ENCODE measurements around the gene SRBD1.
"Not testable (repeated sequence)": the region's sequence is repeated elsewhere in the genome, so short reads cannot be mapped to it uniquely, and the experiment has no call there.

SRBD1 gene

GRCh38 chr2:45468279-45468678 is 142.8 kb downstream of the SRBD1 start:
- no peak for DNase-seq (ENCODE audit: low spot score)

GRCh38 chr2:45466053-45466452 is 145.0 kb downstream of the SRBD1 start:
- DNase-seq (ENCODE audit: low spot score) = no peak

- no peak for DNase-seq (ENCODE audit: low spot score)
These were observed 150.2 kb downstream of the SRBD1 start for GRCh38 chr2:45460825-45461224.

GRCh38 chr2:45459860-45460259 is 151.2 kb downstream of the SRBD1 start:
- no peak for DNase-seq (ENCODE audit: low spot score)

GRCh38 chr2:45458909-45459563 is 152.0 kb downstream of the SRBD1 start:
- no peak for DNase-seq (ENCODE audit: low spot score)

DNA sequence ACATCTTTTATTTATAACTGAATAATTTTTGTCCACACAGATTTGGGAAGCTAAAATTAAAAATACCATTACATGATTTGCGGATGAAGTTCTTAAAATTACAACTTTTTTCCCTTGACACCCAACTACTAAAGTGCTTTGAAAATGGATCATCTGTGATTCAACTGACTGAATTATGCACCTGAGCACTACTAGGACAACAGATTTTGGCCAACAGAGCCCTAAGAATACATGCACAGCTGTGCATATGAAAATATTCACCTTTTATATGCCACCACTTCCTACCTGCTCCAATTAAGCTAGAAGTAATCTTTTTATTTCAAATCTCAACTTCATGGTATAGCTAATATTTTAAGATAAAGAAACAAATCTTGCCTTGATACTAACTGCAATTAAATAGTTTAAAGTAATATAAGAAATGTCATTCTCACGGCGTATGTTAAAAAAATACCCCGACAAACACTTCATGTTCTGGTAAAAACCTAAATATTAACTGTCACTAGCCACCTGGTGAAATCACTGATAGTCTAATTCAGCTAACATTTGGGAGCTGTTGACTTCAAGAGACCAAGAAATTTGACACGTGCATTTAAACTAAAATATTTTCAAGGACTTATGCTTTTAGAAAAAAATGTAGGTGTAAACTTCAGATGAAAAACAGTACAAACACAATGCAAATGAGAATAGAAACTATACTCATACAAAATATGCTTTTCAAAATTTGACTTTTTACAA is 153.7 kb downstream of the SRBD1 start:
- DNase-seq (ENCODE audit: low spot score) = no peak

- DNase-seq (ENCODE audit: low spot score) = no peak
These were observed 158.2 kb downstream of the SRBD1 start for GRCh38 chr2:45452866-45453265.

- no peak for DNase-seq (ENCODE audit: low spot score)
These were observed 160.4 kb downstream of the SRBD1 start for GRCh38 chr2:45450634-45451033.

DNA sequence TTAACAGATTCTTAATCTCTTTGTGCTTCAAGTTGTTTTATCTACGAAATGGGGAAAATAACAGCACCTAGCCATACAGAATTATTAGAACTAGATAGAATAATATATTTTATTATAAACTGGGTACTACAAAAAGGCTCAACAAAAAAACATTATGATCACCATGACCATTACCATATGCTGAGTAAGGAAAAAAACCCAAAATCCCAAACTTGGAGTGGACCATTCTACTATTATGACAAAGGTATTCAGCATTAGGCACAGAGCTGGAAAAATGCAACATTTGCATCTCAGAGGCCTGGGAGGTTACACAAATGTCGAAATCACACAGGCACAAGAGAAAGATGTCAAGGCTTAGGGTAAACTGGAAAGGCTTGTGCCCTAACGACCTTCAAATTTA is 162.8 kb downstream of the SRBD1 start:
- no peak for DNase-seq (ENCODE audit: low spot score)

- no peak for DNase-seq (ENCODE audit: low spot score)
These were observed 165.1 kb downstream of the SRBD1 start for GRCh38 chr2:45446016-45446415.

GRCh38 chr2:45445037-45445436 is 166.0 kb downstream of the SRBD1 start:
- no peak for DNase-seq (ENCODE audit: low spot score)

DNA sequence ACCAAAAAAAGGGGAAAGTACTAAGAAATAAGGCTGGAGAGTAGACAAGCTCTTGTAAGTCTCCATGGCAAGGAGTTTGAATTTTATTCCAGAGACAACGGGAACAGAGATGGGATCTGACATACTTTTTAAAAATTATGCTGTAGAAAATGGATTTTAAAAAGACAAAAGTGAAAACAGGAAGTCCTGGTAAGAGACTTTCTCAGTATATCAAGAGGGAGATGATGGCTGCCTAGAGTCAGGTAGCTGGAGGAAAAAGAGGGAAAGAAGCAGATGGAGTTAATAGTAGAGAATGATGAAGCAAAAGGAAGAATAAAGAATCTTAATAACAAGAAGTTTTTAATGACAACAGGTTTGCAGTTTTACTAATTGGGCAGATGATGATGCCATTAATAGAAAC is 168.1 kb downstream of the SRBD1 start:
- no peak for DNase-seq (ENCODE audit: low spot score)

DNA sequence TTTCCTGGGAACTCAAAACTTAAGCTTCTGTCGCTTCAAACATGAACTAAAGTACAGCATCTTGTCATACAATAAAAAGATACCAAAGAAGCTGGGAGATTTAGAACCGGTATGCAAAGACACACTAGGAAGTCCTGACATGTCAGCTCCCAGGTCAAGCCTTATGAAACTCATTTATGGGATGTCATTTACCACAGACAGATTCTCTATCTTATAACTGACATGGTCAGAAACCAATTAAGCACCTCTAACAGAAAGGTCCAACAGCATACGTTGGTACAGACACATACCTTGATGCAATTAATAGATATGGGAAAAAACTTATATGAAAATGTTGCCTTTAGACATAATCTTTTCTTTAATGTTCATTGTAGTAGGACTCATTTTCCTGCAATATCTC is 169.0 kb downstream of the SRBD1 start:
- DNase-seq (ENCODE audit: low spot score) = no peak

GRCh38 chr2:45441571-45441970 is 169.5 kb downstream of the SRBD1 start:
- DNase-seq (ENCODE audit: low spot score) = no peak

DNA sequence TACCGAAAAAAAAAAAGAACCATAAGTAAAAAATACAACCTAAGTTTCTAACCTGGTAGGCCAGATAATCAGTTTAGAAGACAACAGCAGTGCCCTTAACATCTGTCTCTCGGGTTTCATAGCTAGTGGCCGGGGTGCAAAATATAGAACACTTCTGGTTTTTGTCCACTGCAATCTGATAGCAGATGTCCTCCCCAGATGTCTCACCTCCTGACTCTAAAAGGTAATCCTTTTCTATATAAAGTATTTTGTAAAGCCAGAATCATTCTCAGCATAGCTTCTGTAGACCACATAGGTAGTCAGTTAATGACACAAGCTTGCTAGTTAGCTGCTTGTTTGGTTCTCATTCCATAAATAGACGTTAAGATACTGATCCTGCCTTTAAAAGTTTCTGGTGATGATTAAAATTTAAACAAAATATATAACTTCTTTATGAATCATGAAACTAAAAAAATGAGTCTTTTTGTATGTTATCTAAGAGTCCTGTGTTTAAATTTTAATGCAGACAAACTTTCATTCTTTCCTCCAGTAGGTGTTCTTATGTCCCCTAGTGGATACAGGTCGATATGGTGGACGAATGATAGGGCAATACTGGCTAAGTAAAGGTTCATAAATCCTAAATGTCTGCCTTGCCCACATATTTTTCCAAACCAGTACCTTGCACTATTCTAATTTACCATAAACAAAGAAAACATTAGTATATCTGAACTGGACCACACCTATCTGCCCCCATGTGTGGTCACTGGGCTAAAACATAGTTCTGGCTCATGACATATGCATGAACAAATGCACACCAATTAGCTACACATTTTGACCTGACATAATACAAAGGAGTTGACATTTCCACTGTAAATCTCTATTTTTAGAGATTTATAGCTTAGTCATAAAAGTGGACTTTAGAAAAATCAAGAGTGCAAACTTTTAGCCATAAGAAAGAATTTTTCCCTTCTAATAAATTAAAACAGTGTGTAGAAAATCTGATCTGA is 171.0 kb downstream of the SRBD1 start:
- no peak for DNase-seq (ENCODE audit: low spot score)

DNA sequence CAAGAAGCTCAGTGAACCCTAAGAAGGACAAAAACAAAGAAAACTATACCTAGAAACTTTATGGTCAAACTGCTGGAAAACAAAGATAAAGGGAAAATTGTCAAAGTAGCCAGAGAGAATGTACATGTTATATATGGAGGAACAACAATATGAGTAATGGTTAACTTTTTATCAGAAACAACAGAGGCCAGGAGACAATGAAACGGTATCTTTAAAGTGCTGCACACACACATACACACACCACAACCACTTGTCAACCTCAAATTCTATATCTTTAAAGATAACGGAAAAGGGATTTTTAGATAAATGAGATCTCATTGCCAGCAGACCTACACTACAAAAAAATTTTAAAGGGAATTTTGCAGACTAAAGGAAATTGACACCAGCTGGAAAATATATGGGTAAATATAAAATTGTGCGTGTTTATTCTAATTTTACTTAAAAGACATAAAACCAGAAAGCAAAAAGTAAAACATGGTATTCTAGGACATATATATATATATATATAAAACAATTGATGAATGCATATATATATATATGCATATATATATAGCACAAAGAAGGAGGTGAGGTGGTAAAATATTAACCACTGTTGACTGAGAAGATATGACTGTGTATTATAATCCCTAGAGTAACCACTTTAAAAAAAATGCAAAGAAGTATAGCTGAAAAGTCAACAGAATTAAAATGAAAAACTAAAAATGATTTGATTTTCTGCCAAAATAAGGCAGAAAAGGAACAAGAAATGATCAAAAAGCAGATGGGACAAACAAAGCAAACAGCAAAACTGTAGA is 172.0 kb downstream of the SRBD1 start:
- DNase-seq (ENCODE audit: low spot score) = no peak

DNA sequence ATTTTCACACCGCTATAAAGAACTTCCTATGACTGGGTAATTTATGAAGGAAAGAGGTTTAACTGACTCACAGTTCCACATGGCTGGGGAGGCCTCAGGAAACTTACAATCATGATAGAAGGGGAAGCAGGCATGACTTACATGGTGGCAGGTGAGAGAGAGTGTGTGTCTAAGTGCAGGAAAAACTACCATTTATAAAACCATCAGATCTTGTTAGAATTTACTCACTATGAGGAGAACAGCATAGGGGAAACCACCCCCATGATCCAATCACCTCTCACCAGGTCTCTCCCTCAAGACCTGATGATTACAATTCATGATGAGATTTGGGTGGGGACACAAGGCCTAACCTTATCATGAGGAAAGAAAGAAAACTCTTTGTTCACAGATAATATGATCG is 174.6 kb downstream of the SRBD1 start:
- DNase-seq (ENCODE audit: low spot score) = no peak

DNA sequence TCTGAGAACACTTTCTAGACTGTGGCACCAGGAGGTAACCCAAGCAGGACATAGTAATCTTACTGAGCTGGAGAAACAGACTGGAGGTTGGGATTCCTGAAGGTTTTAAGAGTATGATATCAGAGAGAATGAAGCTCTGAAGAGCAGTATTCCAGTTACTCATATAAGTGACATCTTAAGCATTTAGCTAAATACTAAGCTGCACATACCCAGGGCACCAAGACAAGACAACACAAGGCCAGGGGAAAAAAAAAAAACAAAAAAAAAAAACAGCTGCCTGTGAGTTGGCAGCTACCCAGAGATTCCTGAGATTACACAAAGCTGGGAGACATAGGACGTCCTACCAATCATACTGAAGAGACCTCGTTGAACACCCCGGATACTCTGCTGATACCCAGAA is 175.8 kb downstream of the SRBD1 start:
- DNase-seq (ENCODE audit: low spot score) = no peak

DNA sequence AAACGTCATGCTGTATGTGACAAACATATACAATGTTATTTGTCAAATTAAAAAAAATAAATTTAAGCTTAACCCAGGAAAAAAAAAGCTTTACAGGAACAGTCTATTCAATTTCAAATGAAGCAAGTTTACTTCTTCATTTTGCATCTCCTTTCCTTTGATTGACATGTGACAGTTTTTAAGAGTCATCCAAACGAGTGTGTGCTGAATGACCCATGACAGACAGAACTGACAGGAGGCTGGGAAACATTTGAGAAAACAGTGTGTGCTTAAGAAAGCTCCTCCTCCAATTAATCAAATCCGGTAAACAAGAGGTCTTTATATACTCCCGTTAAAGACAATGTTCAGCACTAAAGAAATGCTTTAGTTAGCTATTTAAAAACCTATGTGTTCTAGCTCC is 177.7 kb downstream of the SRBD1 start:
- no peak for DNase-seq (ENCODE audit: low spot score)

DNA sequence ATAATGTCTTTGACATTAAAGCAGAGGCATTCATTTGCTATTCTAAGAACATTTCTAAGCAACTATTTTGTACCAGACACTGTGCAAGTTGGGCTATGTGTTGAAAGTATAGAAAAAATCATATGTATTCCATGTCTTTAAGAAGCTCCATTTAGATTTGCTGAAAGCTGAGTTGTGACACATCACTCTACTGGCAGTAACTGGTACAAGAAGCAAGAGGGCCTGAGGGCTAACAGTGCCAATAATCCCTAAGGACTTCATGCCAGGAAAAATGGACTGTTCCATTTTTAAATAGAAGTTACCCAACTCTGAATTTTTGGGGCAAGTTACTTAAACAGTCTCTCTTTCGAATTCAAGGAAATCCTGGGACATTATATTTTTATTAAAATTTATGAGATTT is 178.7 kb downstream of the SRBD1 start:
- no peak for DNase-seq (ENCODE audit: low spot score)

GRCh38 chr2:45426025-45426424 is 185.0 kb downstream of the SRBD1 start:
- not testable (repeated sequence) for DNase-seq (ENCODE audit: low spot score)

DNA sequence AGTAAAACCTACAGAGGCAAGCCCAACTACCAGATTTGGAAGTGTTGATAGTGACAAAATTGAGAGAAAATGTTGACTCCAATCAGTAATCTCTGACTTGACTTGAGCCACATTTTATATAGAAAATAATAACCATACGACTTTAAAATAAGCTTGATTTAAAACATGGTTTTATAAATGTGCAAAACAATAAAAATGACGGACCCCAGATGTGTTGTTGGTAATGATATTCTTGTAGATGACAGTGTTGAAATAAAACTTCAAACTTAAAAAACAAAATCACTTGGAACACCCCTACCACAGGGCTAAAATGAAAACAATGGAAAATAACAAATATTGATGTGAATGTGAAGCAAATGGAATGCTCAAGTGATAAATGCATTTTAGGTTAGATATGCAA is 188.1 kb downstream of the SRBD1 start:
- DNase-seq (ENCODE audit: low spot score) = no peak
